ENCODE data around the gene RIMKLA.

DNA sequence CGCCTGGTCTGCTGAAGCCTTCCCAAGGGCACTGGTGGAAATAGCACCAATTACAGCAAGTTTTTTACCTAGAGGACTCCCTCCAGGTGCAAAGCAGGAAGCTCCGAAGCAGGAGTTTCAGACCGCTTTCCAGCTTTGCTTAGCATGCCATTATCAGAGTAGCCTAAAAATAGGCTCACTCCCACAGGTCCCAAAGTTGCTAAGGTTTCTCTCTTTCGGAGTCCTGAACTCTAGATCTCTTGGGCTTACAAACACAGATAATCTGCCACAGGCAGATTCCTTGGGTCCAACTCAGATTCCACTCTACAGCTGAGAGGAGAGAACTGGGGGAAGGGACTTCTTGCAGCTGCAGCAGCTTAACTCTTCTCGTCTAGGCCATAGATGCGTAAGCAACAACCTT, 52.8 kb downstream of the RIMKLA start:
- TF ChIP-seq, protein P1, sequence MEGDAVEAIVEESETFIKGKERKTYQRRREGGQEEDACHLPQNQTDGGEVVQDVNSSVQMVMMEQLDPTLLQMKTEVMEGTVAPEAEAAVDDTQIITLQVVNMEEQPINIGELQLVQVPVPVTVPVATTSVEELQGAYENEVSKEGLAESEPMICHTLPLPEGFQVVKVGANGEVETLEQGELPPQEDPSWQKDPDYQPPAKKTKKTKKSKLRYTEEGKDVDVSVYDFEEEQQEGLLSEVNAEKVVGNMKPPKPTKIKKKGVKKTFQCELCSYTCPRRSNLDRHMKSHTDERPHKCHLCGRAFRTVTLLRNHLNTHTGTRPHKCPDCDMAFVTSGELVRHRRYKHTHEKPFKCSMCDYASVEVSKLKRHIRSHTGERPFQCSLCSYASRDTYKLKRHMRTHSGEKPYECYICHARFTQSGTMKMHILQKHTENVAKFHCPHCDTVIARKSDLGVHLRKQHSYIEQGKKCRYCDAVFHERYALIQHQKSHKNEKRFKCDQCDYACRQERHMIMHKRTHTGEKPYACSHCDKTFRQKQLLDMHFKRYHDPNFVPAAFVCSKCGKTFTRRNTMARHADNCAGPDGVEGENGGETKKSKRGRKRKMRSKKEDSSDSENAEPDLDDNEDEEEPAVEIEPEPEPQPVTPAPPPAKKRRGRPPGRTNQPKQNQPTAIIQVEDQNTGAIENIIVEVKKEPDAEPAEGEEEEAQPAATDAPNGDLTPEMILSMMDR (IDR thresholded peaks at IDR 0.05; ENCODE audit: low read length) = no peak
- TF ChIP-seq EZH2 (IDR thresholded peaks at IDR 0.05; ENCODE audit: borderline replicate concordance, low read length) = no peak

Data from OCI-LY1 (cell line).